WTC11 (cell line): ENCODE measurements around the gene GIPC2. TPM values are rescaled to one million over a fixed set of nuclear protein-coding genes. Genes with fewer than 3 reads are reported as not detected.

Experiments used
- ATAC-seq: fragments of 200-7000 bp; cut with Tn5 transposase; 2 replicates; pipeline ENCODE4 v1.10.0; 2021; ENCODE audit warnings: mild to moderate bottlenecking, moderate library complexity
- CTCF ChIA-PET: fragments of 300-600 bp; sonication (Branson Sonifier 250); formaldehyde crosslinking; loops from one replicate; lab custom pipeline; 2021; ENCODE audit warnings: antibody characterized with exemption; lab: Charles Lee
- POLR2A ChIA-PET: fragments of 350-600 bp; sonication (Branson Sonifier 250); formaldehyde crosslinking; loops from one replicate; lab custom pipeline; 2021; ENCODE audit warnings: antibody characterized with exemption; lab: Charles Lee
- DNase-seq: peaks from one replicate; pipeline ENCODE4 v3.0.0; 2021; ENCODE audit warnings: low spot score
- H3K27ac Mint-ChIP-seq: 2 replicates; pipeline ENCODE4 v1.8.0; 2021; ENCODE audit warnings: mixed read lengths
- H3K27me3 Mint-ChIP-seq: 2 replicates; pipeline ENCODE4 v1.8.0; 2021; ENCODE audit warnings: low read depth, mild to moderate bottlenecking, moderate library complexity, mixed read lengths
- H3K36me3 Mint-ChIP-seq: 2 replicates; pipeline ENCODE4 v1.8.0; 2021; ENCODE audit warnings: mixed read lengths
- H3K4me1 Mint-ChIP-seq: 2 replicates; pipeline ENCODE4 v1.8.0; 2022; ENCODE audit warnings: mixed read lengths
- H3K4me3 Mint-ChIP-seq: 2 replicates; pipeline ENCODE4 v1.8.0; 2021; ENCODE audit warnings: mild to moderate bottlenecking, moderate library complexity, mixed read lengths
- H3K9me3 Mint-ChIP-seq: 2 replicates; pipeline ENCODE4 v1.8.0; 2021; ENCODE audit warnings: mixed read lengths
- AR ChIP-seq: fragments of 250-450 bp; sonication (Bioruptor Pico); IDR thresholded peaks from 2 replicates; pipeline ENCODE4 v1.9.0; 2021; ENCODE audit warnings: mild to moderate bottlenecking
- ATF1 ChIP-seq: sonication (generic); formaldehyde crosslinking; IDR thresholded peaks from 2 replicates; pipeline ENCODE4 v1.8.1; 2023; ENCODE audit warnings: mild to moderate bottlenecking, moderate library complexity, missing genetic modification reagents
- FOXJ3 ChIP-seq: sonication (generic); formaldehyde crosslinking; IDR thresholded peaks from 2 replicates; pipeline ENCODE4 v1.9.0; 2021; ENCODE audit warnings: missing genetic modification reagents, mild to moderate bottlenecking, borderline replicate concordance
- FOXP4 ChIP-seq: sonication (generic); formaldehyde crosslinking; IDR thresholded peaks from 2 replicates; pipeline ENCODE4 v1.8.0; 2022; ENCODE audit warnings: mild to moderate bottlenecking, missing genetic modification reagents
- HMGA2 ChIP-seq: fragments of 250-450 bp; sonication (Bioruptor Pico); IDR thresholded peaks from 2 replicates; pipeline ENCODE4 v1.4.0; 2021; ENCODE audit warnings: mild to moderate bottlenecking, moderate library complexity
- NFE2L1 ChIP-seq: sonication (generic); formaldehyde crosslinking; IDR thresholded peaks from 2 replicates; pipeline ENCODE4 v1.8.1; 2023; ENCODE audit warnings: missing genetic modification reagents
- NR3C1 ChIP-seq: sonication (generic); formaldehyde crosslinking; conservative IDR thresholded peaks from 2 replicates; pipeline ENCODE4 v1.8.1; 2023; ENCODE audit warnings: low read depth, mild to moderate bottlenecking, missing genetic modification reagents
- SOX15 ChIP-seq: fragments of 250-450 bp; sonication (Bioruptor Pico); IDR thresholded peaks from 2 replicates; pipeline ENCODE4 v1.9.0; 2021; ENCODE audit warnings: mild to moderate bottlenecking
- TCF7 ChIP-seq: sonication (generic); formaldehyde crosslinking; IDR thresholded peaks from 2 replicates; pipeline ENCODE4 v1.8.0; 2022; ENCODE audit warnings: mild to moderate bottlenecking, low read depth, missing genetic modification reagents, moderate library complexity
- TEAD4 ChIP-seq: sonication (generic); formaldehyde crosslinking; IDR thresholded peaks from 2 replicates; pipeline ENCODE4 v1.8.0; 2022; ENCODE audit warnings: mild to moderate bottlenecking, missing genetic modification reagents
- ZMAT4 ChIP-seq: fragments of 250-450 bp; sonication (Bioruptor Pico); IDR thresholded peaks from 2 replicates; pipeline ENCODE4 v1.9.0; 2021; ENCODE audit warnings: mild to moderate bottlenecking
- ZNF121 ChIP-seq: sonication (generic); formaldehyde crosslinking; IDR thresholded peaks from 2 replicates; pipeline ENCODE4 v1.8.0; 2023; ENCODE audit warnings: missing genetic modification reagents
- ZNF263 ChIP-seq: sonication (generic); formaldehyde crosslinking; IDR thresholded peaks from 2 replicates; pipeline ENCODE4 v1.8.1; 2022; ENCODE audit warnings: low read depth, mild to moderate bottlenecking, moderate library complexity, missing genetic modification reagents
- ZNF423 ChIP-seq: fragments of 250-450 bp; sonication (Bioruptor Pico); IDR thresholded peaks from 2 replicates; pipeline ENCODE4 v2.1.2; 2022; ENCODE audit warnings: mild to moderate bottlenecking, moderate library complexity
- ZNF425 ChIP-seq: fragments of 250-450 bp; sonication (Bioruptor Pico); conservative IDR thresholded peaks from 2 replicates; pipeline ENCODE4 v1.9.0; 2021; ENCODE audit warnings: mild to moderate bottlenecking
- total RNA-seq: library from RNA; stranded (reverse); gene quantifications from 3 replicates; pipeline ENCODE4 v1.2.3, GENCODE V29; 2021

Gene GIPC2
- total RNA-seq, 1 experiment from 2014 or later = 0.83 TPM

- Mint-ChIP-seq H3K27me3 (no peaks in the 10 kb centered on the region), H3K4me1 (no peaks in the 10 kb centered on the region), H3K27ac (no peak overlapping the region), H3K4me3 (no peak overlapping the region), H3K36me3 (no peaks in the 10 kb centered on the region), H3K9me3 (no peaks in the 10 kb centered on the region)
- ATAC-seq (no peak), DNase-seq (no peak)
- TF ChIP-seq FOXP4 (CRISPR knock-in tag) (no peak), ZMAT4 (CRISPR knock-in tag) (no peak), ZNF425 (CRISPR knock-in tag) (no peak), ZNF423 (CRISPR knock-in tag) (no peak), AR (CRISPR knock-in tag) (no peak), HMGA2 (CRISPR knock-in tag) (no peak), ZNF121 (CRISPR knock-in tag) (no peak)
- ChIA-PET POLR2A (no interaction called here), CTCF (interaction anchor here (1.7 kb wide), 1 partner anchor 78 kb away, joined by 3 read pairs; no protein-coding TSS in a partner anchor)
Measured at GRCh38 chr1:78036450-78036849, 9.3 kb upstream of the GIPC2 start.

GRCh38 chr1:78038071-78038470 lies 7.7 kb upstream of the GIPC2 start:
- no peaks in the 10 kb centered on the region for H3K4me1 Mint-ChIP-seq
- ATAC-seq = no peak
- peaks cover 2% of the 10 kb centered on the region; the same call in 1 of the 2 replicates for H3K27me3 Mint-ChIP-seq
- ChIA-PET CTCF (no interaction called here), POLR2A (no interaction called here)
- no peak overlapping the region for H3K4me3 Mint-ChIP-seq
- no peak for DNase-seq
- no peaks in the 10 kb centered on the region for H3K36me3 Mint-ChIP-seq
- no peaks in the 10 kb centered on the region for H3K9me3 Mint-ChIP-seq
- no peak overlapping the region for H3K27ac Mint-ChIP-seq
- TF ChIP-seq SOX15 (CRISPR knock-in tag) (no peak), ATF1 (no peak), NR3C1 (no peak)

- DNase-seq (no peak), ATAC-seq (no peak)
- no peak for TF ChIP-seq ZNF263 (CRISPR knock-in tag)
- no peak for TF ChIP-seq FOXJ3 (CRISPR knock-in tag)
- TF ChIP-seq NFE2L1 (CRISPR knock-in tag) = no peak
- no peak for TF ChIP-seq NR3C1
- no peak for TF ChIP-seq SOX15 (CRISPR knock-in tag)
- TF ChIP-seq TEAD4 (CRISPR knock-in tag) = no peak
- no peak for TF ChIP-seq TCF7 (CRISPR knock-in tag)
- Mint-ChIP-seq H3K27ac (no peak overlapping the region), H3K9me3 (no peaks in the 10 kb centered on the region), H3K4me1 (no peaks in the 10 kb centered on the region), H3K27me3 (peaks cover 7% of the 10 kb centered on the region; the same call in 1 of the 2 replicates), H3K36me3 (no peaks in the 10 kb centered on the region), H3K4me3 (no peak overlapping the region)
- ChIA-PET CTCF (no interaction called here), POLR2A (no interaction called here)
Measured at GRCh38 chr1:78038491-78038939, 7.3 kb upstream of the GIPC2 start.
